HG02763 (cell line): ENCODE results near the gene GABRA6.

Source experiments
- ATAC-seq: cut with Tn5 transposase; IDR thresholded peaks from one replicate; pipeline ENCODE4 v1.9.1; 2021; ENCODE audit warnings: mild to moderate bottlenecking, moderate library complexity; ENCODE audit not compliant: unreplicated experiment

GABRA6 gene

GRCh38 chr5:161751265-161751664 lies 65.7 kb downstream of the GABRA6 start:
- no peak for ATAC-seq
